Transverse colon (tissue), 4 donors: Measurements from ENCODE around the gene NGLY1. TPM values are rescaled to one million over a fixed set of nuclear protein-coding genes. Genes with fewer than 3 reads are reported as not detected.

ENCODE experiments used
- DNase-seq: peaks from one replicate; pipeline ENCODE4 v3.0.0-alpha.2; 2019
- H3K27ac ChIP-seq, 4 donors: fragments of 200-600 bp; sonication (generic); 2 replicates each; pipeline ENCODE4 v1.5.1; 2016 to 2018; ENCODE audit warnings: inconsistent platforms in 4 of 4
- H3K27me3 ChIP-seq: fragments of 200-600 bp; sonication (generic); 2 replicates; pipeline ENCODE4 v1.5.1; 2017; ENCODE audit warnings: inconsistent platforms
- H3K36me3 ChIP-seq, 4 donors: fragments of 200-600 bp; sonication (generic); 2 replicates each; pipeline ENCODE4 v1.5.1; 2017 to 2019; ENCODE audit warnings: inconsistent platforms in 4 of 4
- H3K4me1 ChIP-seq, 4 donors: fragments of 200-600 bp; sonication (generic); 2 replicates each; pipeline ENCODE4 v1.5.1; 2017 to 2020; ENCODE audit warnings: inconsistent platforms in 4 of 4
- H3K4me3 ChIP-seq, 4 donors: fragments of 200-600 bp; sonication (generic); 1 replicate in 1 of 4; 2 replicates in 3 of 4; pipeline versions ENCODE4 v1.5.1 to v1.6.1; 2017 to 2019; ENCODE audit warnings: inconsistent platforms in 4 of 4
- H3K9me3 ChIP-seq, 2 donors: fragments of 200-600 bp; sonication (generic); 2 replicates each; pipeline ENCODE4 v1.5.1; 2017 to 2019; ENCODE audit warnings: inconsistent platforms in 2 of 2
- CTCF ChIP-seq, 5 experiments: fragments of 200-600 bp in 3 of 5; fragments of 450-650 bp in 2 of 5; sonication (generic) in 3 of 5; IDR thresholded peaks; 1 replicate in 2 of 5; 2 replicates in 3 of 5; pipeline ENCODE4 v1.5.1; 2016 to 2017; ENCODE audit warnings: antibody characterized with exemption in 5 of 5, inconsistent platforms in 3 of 5, mild to moderate bottlenecking in 2 of 5, moderate library complexity in 1 of 5
- EP300 ChIP-seq: sonication (generic); formaldehyde crosslinking; IDR thresholded peaks from one replicate; pipeline ENCODE4 v1.6.1; 2017; ENCODE audit warnings: antibody characterized with exemption, low read depth
- POLR2A ChIP-seq: fragments of 450-650 bp; IDR thresholded peaks from one replicate; pipeline ENCODE4 v1.6.1; 2016; ENCODE audit warnings: antibody characterized with exemption, mild to moderate bottlenecking, moderate library complexity
- POLR2AphosphoS5 ChIP-seq, 3 donors: sonication (generic); formaldehyde crosslinking; IDR thresholded peaks; one replicate each; pipeline ENCODE4 v1.6.1; 2016; ENCODE audit warnings: antibody characterized with exemption in 3 of 3
- WGBS, 2 donors: methylation state at CpG; one replicate each; pipeline ENCODE4 v1.1.5; 2018; ENCODE audit warnings: low coverage in 1 of 2; 5-methylcytosine and 5-hydroxymethylcytosine counted together
- in situ Hi-C, 4 donors: fragments of 200-750 bp; cut with MboI; loops; one replicate each; pipeline versions ENCODE4 v1.15.0 to v1.15.1; 2017; ENCODE audit warnings: low sequenced_read_pairs in 3 of 4, low pct_ligation_motif_present in 1 of 4, low pct_unique_long_range_greater_than_20kb in 1 of 4
- intact Hi-C: fragments of 100-400 bp; cut with DNase I; formaldehyde crosslinking; loops from one replicate; pipeline ENCODE4 v1.15.1; 2023; ENCODE audit warnings: low total_unique reads
- total RNA-seq, 4 donors: library from RNA; depleted of rRNA; stranded (reverse); fragments of >200 nt; gene quantifications; one replicate each; pipeline ENCODE4 v1.1.0, GENCODE V29; 2016

NGLY1 gene
- total RNA-seq, 4 donors from 2014 or later: 44.9 to 154 (median 55.0) TPM

GRCh38 chr3:25751725-25752124, 31.5 kb downstream of the NGLY1 start:
- 96 to 100% methylated on average over 1 of the region's 1 CpG for WGBS, 2 donors
- H3K36me3 ChIP-seq: peaks cover 0 to 32% (median 15%) of the 10 kb centered on the region in 4 donors
- H3K9me3 ChIP-seq: no peaks in the 10 kb centered on the region
- no peaks in the 10 kb centered on the region for H3K4me1 ChIP-seq
- no peak for DNase-seq
- H3K4me3 ChIP-seq: no peak overlapping the region
- TF ChIP-seq CTCF (IDR thresholded peaks at IDR 0.05): no peak
- in situ Hi-C loops (no loop called here), intact Hi-C loops (no loop called here)
- no peaks in the 10 kb centered on the region for H3K27me3 ChIP-seq
- no peak overlapping the region for H3K27ac ChIP-seq

GRCh38 chr3:25751048-25751447, 32.2 kb downstream of the NGLY1 start:
- no peak overlapping the region for H3K4me3 ChIP-seq
- no peak for DNase-seq
- no peaks in the 10 kb centered on the region for H3K9me3 ChIP-seq
- H3K27me3 ChIP-seq: no peaks in the 10 kb centered on the region
- no peaks in the 10 kb centered on the region for H3K4me1 ChIP-seq
- H3K27ac ChIP-seq: no peak overlapping the region
- 99 to 100% methylated on average over 3 of the region's 3 CpGs for WGBS, 2 donors
- H3K36me3 ChIP-seq: peaks cover 0 to 35% (median 15%) of the 10 kb centered on the region in 4 donors
- in situ Hi-C loops (no loop called here), intact Hi-C loops (no loop called here)
- TF ChIP-seq CTCF (IDR thresholded peaks at IDR 0.05) (no peak), EP300 (no peak), POLR2AphosphoS5 (IDR thresholded peaks at IDR 0.05) (no peak), POLR2A (no peak)

- TF ChIP-seq POLR2A (no peak), CTCF (IDR thresholded peaks at IDR 0.05) (no peak), EP300 (no peak), POLR2AphosphoS5 (IDR thresholded peaks at IDR 0.05) (no peak)
- Histone ChIP-seq H3K4me3 (no peak overlapping the region), H3K36me3 (peaks cover 0 to 40% (median 15%) of the 10 kb centered on the region in 4 donors), H3K27ac (no peak overlapping the region), H3K9me3 (no peaks in the 10 kb centered on the region), H3K4me1 (no peaks in the 10 kb centered on the region), H3K27me3 (no peaks in the 10 kb centered on the region)
- in situ Hi-C loops: no loop called here
- intact Hi-C loops: no loop called here
- 76 to 86% methylated on average over 4 to 6 of the region's 6 CpGs for WGBS, 2 donors
- no peak for DNase-seq
Measured at GRCh38 chr3:25749031-25749581, 34.1 kb downstream of the NGLY1 start.

- 90 to 93% methylated on average over 3 of the region's 3 CpGs for WGBS, 2 donors
- no peaks in the 10 kb centered on the region for H3K9me3 ChIP-seq
- TF ChIP-seq CTCF (IDR thresholded peaks at IDR 0.05): no peak
- no peak for TF ChIP-seq POLR2AphosphoS5 (IDR thresholded peaks at IDR 0.05)
- TF ChIP-seq EP300: no peak
- TF ChIP-seq POLR2A: no peak
- peaks cover 0 to 40% (median 15%) of the 10 kb centered on the region in 4 donors for H3K36me3 ChIP-seq
- no peak for DNase-seq
- intact Hi-C loops: no loop called here
- in situ Hi-C loops: no loop called here
- H3K4me1 ChIP-seq: no peaks in the 10 kb centered on the region
- H3K27ac ChIP-seq: no peak overlapping the region
- no peaks in the 10 kb centered on the region for H3K27me3 ChIP-seq
- H3K4me3 ChIP-seq: no peak overlapping the region
Measured at GRCh38 chr3:25748189-25748588, 35.1 kb downstream of the NGLY1 start.
